Stimulated activated CD8-positive, alpha-beta memory T cell treated with anti-CD3 and anti-CD28 coated beads, Interleukin-2, amount 100 ng/mL, for 1 hour (primary cell): Measurements from ENCODE around the gene LAMA2.

ENCODE experiments used
- DNase-seq, 2 donors: peaks; one replicate each; pipeline ENCODE4 v3.0.0-alpha.2; 2020; ENCODE audit warnings: low read depth in 2 of 2

Gene LAMA2

DNA sequence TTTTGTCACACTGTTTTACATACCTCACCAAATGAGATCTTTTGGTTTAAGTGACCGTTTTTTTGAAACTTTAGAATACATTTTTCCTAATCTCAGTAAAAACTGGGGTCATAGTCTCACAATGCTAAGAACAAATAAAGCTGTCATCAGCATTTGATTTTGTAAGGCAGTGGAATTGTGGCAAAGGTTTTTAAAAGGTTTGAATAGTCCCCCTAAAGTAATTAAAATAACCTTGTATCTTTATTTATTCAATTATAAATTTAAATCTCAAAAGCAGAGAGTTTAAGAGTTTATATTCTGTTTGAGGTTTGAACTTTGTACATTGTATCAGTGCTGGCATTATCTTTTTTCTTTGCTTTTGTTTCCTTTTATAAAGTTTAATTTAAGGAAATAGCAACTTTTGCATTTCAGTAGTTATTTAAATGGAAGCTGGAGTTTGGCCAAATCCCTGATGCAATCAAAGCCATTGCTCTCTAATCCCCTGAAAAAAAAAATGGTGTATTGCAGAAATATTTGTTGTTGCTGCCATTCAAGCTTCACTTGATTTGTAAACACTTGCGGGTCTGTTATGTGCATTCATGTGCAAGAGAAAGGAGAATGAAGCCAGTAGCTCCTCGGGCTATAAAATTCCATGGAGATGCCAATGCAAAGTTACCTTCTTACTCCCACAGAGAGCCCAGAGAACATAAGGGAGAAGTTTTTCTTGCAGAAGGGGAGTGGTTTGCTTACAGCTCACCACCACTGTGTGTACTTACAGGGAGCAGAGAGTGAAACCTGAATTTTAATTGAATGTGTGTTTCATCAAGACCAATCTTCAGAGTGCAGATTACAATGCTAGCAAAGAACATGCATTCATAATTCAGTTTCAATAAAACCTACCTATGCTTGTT lies 435.2 kb downstream of the LAMA2 start:
- no peak for DNase-seq

DNA sequence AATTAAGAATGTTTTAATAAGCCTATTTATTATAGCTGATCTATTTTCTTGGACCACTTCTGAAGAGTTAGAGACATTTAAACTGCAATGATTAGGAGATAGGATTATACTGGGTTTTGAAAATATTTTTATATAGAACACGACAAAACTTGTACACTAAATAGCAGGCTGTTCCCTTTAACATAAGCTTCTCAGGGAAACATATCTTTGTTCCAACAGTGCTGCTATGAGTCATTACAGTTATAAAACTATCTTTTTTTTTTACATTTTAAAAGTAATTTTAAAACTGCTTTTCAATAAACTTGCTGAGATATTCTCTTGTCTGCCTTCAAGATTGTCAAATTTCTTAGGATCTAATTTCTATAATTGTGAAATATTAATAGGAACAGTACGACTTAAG lies 438.0 kb downstream of the LAMA2 start:
- DNase-seq = no peak

DNA sequence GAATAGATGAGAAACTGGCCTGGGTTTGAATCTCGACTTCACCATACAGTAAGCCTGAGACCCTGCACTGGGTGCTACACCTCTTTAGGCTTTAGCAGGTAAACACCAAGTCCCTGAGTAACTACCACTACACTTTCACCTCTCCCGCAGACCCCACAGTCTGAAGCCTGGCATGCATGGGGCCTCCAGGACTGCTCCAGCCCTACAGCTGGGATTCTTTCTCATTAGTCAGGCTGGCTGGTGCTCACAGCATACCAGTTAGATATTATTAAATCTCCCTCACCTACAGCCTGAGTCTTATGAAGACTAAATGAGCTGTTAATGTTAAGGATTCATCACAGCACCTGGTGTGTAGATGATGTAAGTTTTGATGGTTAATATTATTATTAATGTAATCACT lies 438.4 kb downstream of the LAMA2 start:
- DNase-seq = no peak

DNA sequence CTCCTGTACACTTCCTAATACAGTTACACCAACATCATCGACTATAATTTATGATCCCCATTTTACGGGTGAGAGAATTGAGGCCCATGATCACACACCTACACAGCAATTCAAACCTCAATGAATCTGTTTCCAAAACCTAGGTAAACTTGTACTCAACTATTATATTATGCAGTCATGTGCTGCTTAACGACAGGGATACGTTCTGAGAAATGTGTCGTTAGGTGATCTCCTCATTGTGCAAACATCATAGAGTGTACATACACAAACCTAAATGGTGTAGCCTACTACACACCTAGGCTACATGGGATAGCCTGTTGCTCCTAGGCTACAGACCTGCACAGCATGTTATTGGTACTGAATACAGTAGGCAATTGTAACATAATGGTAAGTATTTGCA lies 441.4 kb downstream of the LAMA2 start:
- no peak for DNase-seq

DNA sequence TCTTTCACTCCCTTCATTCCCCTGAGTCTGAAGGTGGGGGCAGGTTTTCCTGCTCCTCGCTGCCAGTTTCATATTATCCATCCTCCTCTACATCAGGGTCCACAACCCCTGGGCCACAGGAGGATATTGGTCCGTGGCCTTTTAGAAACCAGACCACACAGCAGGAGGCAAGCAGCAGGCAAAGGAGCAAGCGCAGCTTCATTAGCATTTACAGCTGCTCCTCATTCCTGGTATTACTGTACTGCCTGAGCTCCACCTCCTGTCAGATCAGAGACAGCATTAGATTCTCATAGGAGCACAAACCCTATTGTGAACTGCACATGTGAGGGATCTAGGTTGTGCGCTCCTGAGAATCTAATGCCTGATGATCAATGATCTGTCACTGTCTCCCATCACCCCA lies 446.7 kb downstream of the LAMA2 start:
- no peak for DNase-seq

DNA sequence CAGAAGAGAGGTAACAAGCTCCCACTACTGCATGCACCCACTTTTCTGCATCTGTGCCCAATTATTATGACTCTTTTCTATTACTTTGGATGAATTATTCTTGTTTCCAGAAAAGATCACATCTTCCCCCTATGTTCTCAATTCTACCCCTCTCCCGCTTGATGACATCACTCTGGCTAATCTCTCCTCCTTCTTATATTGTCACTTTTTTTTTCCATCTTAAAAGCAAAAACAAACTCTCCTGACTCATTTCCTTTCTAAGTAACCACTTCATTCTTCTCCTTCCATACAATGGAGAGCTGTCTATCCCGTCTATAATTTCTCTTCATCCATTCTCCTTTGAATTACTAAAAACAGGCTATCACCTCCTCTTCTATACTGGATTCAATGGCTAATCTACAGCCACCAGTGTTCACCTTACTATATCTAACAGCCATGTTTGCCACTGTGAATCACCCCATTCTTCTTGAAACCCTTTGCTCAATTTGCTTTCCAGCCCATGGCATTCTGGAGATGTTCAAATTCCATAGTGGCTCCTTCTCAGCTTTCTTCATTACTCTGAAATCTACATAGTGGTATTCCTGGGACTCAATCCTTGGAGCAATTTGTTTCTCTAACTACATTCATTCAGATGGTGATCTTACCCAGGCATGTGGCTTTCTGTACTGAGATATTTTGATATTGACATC lies 448.7 kb downstream of the LAMA2 start:
- no peak for DNase-seq

DNA sequence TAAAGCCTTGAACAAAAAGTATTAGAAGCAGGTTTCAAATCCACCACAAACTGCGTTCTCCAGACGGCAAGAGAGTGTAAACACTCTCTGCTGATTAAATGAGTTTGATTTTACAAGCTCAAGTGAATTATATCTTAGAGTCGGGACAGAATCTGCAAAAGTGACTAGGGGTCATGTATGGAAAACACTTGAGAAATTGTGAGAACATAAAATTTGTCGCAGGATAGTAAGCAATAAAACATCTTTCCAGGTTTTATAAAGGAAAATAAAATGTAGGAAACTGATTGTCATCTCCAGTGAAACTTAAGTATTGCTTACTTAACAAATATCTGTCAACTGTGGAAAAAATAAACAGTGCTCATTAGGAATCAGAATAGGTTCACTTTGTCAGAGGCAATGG lies 452.9 kb downstream of the LAMA2 start:
- DNase-seq = no peak

DNA sequence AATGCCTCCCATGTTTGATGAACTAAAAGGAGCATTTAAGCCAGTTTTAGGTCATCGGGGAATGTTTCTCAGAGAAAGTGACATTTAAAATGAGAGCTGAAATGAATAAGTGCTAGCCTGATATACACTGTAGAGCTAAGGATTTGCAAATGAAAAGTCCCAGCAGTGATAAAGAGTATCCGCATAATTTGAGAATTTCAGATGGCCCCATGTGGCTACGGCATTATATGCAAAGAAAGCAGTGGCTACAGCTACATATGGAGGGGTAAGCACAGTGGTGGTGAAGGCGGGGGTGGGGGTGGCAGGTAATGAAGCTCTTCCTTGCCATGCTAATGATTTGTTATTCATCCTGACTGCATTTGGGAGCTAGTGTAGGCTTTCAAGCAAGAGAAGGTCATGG lies 455.7 kb downstream of the LAMA2 start:
- no peak for DNase-seq

DNA sequence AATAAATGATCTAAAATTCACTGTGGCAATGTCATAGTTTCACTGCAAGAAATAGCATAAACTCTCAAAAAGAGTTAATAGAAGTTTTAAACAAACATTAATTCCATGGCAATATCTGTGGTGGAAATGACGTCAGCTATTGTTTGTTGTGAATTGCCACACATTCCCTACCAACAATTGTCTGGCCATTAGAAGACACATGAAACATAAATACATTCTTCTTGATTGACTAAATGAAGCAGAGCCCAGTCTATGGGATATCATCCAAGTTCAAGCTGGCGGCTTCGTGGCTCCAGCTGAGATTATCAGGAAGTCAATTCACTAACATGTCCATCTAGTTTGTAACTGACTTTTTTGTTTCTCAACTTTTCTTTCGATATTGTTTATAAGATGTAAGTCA lies 458.0 kb downstream of the LAMA2 start:
- DNase-seq = no peak

DNA sequence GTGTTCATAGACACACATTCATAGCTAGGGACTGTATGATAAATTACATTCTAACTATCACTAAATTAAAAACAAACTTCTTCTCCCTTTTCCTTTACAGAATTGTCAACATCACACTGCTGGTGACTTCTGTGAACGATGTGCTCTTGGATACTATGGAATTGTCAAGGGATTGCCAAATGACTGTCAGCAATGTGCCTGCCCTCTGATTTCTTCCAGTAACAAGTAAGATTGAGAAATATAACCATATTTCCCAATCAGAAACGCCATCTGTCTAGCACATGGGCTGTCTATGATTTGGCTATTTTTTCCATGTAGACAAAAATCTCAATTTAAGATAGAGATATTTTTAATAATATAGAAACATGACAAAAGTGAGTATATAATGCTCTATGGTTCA lies 459.3 kb downstream of the LAMA2 start:
- DNase-seq = no peak

DNA sequence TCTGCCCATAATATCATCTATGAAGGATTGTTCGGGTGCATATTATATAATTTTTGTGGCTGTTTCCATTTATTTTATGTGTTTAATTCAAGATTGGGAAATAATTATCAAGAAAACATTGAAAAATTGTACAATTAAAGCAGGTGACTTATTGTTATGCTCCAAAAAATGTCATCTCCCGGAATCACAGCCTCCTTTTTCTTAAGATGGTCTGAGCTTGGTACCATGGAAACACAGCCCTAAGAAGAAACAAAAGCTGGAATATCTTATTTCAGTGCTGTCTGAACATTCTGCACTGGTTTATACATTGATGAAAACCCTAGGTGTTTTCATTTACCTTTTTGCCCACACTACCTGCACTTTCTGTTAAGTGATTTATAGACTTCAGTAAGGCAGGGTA lies 459.9 kb downstream of the LAMA2 start:
- DNase-seq = no peak

DNA sequence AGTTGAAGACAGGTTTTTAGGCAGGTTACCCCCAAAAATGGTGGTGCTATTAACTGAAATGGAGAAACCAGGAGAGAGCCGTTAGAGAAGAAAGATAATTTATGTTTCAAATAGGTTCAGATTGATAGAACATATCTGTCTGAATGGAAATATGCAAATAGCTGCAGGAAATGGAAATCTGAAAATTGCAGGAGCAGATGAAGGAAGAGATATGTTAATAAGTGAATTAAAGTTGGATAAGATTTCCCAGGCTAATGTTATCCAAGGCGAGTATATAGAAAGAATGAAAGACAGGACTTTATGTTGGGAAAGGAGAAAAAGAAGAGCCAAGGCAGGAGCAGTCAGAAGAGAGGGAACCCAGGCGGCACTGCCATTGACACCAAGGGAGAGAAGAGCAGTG lies 461.4 kb downstream of the LAMA2 start:
- no peak for DNase-seq

DNA sequence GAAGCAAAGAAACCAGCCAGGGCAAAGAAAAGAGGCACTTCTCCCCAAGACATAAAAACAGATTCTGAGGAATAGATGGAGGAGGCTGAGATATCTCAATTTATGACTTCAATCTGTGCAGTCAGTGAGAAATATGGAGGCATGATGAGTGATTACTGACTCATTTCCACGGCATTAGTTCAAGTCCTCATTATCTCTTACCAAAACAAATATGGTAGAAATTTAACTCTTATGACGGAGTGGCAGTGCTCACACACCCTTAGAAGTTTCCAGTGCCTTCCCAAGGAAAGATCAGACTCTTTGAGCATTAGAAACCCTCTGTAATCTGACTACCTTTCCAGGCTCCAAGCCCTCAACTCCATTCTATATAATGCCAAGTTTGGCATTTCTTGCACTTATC lies 463.0 kb downstream of the LAMA2 start:
- DNase-seq = no peak

DNA sequence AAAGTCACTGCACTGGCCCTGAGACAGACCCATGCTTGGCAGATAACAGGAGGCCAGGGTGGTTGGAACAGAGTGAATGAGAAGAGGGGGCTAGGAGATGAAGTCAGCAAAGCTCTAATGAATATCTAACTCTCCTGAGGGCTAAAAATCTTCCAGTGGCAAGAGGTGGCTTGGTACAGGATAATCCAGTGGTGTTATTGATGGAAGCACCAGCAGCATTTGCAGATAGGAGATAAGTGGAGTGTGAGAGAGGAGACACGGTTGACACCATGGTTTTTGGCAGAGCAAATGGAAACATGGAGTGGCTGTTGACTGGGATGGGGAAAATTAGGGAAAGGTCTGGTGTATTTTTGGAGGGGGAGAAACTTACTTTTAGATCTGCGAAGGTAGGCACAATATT lies 464.0 kb downstream of the LAMA2 start:
- no peak for DNase-seq

DNA sequence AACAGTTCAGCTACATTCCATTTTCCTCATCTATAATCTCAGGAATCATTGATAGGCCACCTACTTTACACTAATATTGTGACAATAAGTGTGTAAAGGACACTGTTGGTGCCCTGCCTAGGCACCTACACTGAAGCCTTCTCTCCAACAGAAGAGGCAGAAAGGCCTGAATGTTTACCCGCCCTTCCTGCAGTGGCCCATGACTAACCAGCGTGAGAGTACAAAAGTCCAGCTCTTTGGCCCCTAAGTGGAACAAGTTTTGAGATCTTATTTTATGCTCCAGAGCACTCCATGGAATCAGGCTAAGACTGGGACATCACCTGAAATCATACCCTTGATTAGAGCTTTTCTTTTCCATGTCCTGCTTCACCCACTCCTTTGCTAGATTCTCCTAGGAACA lies 467.3 kb downstream of the LAMA2 start:
- no peak for DNase-seq

DNA sequence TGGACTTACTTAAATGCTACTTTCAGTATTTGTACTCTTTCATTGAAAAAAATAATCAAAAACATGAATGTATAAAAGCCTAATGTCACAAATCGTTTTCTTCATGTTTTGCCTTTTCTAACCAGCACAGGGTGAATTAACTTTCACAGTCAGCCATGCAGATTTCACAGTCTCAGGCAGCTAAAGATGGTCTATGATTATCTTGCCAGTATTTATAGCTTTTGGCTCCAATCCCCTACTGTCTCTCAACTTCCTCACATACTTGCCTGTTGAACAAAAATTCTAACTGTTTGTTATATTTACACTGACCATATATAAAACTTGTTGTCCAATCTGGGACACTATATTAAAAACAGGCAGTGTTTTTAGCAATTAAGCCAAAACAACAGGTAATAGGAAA lies 468.9 kb downstream of the LAMA2 start:
- DNase-seq = no peak

DNA sequence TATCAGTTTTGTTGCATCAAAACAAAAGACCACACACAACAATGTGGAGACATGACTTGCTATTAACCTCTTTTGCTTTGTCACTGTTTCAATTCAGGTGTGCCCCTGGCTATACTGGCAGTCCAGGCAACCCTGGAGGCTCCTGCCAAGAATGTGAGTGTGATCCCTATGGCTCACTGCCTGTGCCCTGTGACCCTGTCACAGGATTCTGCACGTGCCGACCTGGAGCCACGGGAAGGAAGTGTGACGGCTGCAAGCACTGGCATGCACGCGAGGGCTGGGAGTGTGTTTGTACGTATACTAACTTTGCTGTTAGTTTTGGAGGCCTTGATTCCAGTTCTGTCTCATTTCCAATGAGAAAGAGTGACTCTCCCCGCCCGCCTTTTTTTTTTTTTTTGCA lies 470.1 kb downstream of the LAMA2 start:
- DNase-seq = no peak

DNA sequence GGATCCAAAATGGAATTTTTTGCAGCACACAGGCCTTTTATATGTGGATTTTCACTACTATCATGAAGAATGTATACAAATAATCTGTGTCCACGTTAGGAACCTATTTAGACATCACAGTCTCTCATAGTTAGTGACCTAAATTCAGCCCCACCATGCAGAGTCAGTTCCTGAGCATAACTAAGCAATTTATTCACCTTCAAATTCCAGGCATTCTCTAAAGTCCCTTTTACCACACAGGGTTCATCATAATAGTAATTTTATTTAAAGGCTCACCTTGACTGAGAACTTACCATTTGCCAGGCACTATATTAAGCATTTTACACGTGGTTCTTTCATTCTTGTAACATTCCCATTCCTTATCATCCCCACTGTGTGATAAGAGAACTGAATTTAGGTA lies 473.2 kb downstream of the LAMA2 start:
- no peak for DNase-seq

DNA sequence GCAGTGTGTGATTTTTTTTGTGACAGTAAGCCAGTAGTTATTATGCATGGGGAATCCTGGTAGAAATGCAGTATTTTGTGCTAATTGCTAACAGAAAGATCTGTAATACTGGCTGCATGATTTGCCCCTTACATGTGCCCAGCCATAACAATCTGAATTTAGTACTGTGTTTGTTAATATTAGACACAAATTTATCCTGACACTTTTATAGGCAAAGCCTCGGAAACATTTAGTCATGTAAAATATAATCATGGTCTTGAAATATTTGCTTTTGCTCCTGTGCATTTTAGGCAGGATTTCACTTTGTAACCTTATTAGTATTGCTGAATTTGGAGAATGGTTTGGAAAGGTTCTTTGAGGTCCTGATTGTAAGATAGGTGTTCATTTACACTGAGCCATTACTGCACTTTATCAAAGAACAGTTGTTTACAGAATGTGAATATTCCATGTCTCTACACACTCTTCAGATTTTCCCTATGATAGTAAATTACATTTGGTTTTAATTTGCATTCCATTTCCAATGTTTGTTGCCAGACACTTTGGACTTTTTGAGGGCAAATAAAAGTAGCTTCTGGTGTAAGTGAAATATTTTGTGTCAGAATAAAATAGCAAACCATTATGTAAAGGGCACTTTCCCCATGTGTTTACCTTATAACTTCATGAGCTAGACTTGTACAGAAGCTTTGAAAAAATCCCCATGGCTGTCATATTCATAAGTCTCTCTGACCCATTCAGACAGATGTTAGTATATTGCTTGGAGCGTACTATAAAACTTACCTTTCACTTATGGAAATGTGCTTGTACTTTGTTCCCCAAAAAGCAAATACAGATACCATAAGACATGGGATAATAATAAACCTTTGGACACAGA lies 477.1 kb downstream of the LAMA2 start:
- no peak for DNase-seq

DNA sequence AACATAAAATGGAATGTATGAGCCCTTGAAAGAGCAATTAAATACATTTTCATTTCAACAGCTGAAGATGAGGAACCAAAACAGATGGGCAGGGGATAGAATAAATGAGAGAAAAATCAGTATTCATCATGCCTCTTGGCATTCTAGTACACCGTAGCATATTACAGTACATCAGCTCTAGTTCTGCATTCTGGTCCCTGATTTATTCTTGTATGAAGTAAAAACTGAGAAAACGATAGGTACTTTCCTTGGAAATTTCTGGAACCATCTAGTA lies 477.7 kb downstream of the LAMA2 start:
- no peak for DNase-seq

DNA sequence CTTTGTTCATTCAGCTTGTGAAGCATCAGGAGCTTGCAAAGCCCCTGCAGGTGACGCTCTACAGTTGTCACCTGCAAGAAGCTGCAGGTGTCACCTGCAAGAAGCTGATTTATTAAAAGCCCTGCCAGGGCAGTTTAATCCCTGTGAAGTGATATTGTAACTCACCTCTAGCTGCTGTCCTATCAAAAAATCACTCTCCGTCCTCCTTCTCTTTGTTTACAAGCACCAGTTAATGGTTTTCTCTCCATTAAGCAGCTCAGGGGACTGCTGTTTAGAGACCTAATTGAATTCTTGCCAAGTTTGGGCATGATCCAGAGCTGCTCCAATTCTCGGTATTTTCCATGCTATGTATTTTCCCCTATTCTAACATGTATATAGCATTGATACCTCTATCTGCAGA lies 481.1 kb downstream of the LAMA2 start:
- no peak for DNase-seq

DNA sequence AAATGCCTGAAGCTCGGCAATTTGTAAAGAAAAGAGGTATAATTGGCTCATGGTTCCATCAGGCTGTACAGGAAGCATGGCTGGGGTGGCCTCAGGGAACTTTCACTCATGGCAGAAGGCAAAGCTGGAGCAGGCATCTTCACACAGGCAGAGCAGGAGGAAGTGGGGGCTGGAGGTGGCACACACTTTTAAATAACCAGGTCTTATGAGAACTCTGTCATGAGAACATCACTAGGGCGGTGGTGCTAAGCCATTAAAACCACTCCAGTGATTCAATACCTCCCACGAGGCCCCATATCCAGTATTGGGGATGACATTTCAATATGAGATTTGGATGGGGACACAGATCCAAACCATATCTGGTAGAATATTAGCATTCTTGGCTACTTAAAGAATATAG lies 481.8 kb downstream of the LAMA2 start:
- no peak for DNase-seq

DNA sequence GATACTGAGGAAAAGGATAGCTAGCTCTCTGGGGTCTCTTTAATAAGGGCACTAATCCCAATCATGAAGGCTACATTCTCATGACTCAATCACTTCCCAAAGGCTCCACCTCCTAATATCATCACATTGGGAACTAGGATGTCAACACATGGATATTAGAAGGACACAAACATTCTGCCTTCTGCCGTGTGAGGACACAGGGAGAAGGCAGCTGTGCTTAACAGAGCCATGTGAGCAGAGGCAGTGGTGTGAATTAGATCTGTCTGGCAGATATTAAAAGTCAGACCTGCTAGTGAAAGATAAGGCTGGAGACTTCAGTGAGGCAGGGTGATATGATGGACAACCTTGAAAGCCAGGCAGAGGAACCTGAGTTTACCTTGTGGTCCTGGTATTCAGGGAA lies 485.1 kb downstream of the LAMA2 start:
- no peak for DNase-seq
